Nephron progenitor cell (in vitro differentiated cells): Measurements from ENCODE around the gene P2RX3.
"Not testable (repeated sequence)": the region's sequence is repeated elsewhere in the genome, so short reads cannot be mapped to it uniquely, and the experiment has no call there.

Experiments
- DNase-seq: peaks from one replicate; pipeline ENCODE4 v3.0.0; 2021
- H3K27ac Mint-ChIP-seq: 2 replicates; pipeline ENCODE4 v1.8.0; 2021; ENCODE audit warnings: mild to moderate bottlenecking, moderate library complexity, mixed read lengths
- H3K27me3 Mint-ChIP-seq: 2 replicates; pipeline ENCODE4 v1.8.0; 2021; ENCODE audit warnings: mild to moderate bottlenecking, low read depth, mixed read lengths; ENCODE audit not compliant: poor library complexity
- H3K36me3 Mint-ChIP-seq: 2 replicates; pipeline ENCODE4 v1.8.0; 2021; ENCODE audit warnings: low read depth, mixed read lengths
- H3K4me1 Mint-ChIP-seq: 2 replicates; pipeline ENCODE4 v1.8.0; 2021; ENCODE audit warnings: mixed read lengths
- H3K4me3 Mint-ChIP-seq: 2 replicates; pipeline ENCODE4 v1.8.0; 2021; ENCODE audit warnings: mild to moderate bottlenecking, moderate library complexity, mixed read lengths
- H3K9me3 Mint-ChIP-seq: 2 replicates; pipeline ENCODE4 v1.8.0; 2021; ENCODE audit warnings: mild to moderate bottlenecking, moderate library complexity, mixed read lengths
- CTCF ChIP-seq: fragments of 200-600 bp; sonication (generic); IDR thresholded peaks from 2 replicates; pipeline ENCODE4 v1.5.0; 2021; ENCODE audit warnings: antibody characterized with exemption

P2RX3 gene

DNA sequence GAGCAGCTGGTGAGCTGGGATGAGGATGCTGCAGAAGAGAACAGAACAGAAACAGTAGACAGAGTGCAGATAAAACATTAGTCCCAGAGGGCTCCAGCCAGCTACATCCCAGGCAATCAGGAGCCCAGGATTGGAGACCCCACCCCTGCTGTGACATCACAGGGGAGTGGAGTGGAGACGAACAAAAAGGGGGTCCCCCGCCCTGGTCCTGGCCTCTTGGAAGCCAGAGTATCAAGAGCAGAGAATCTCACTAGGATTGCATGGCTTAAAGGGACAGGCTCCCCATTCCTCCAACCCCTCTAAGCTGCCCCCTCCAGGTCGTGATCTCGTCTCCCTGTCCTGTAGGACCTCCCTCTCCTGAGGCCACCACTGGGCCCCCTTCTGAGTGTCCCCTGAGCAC is at the start of gene P2RX3:
TSS of gene P2RX3 (plus strand) at position 211 of the 400 bp plus-strand sequence. CDS start 199 bp downstream, outside the sequence.
- Mint-ChIP-seq H3K27me3 (no peaks in the 10 kb centered on the region), H3K4me1 (peaks cover 91% of the 10 kb centered on the region), H3K4me3 (peak within 1 kb of the TSS; percentile 54), H3K9me3 (no peaks in the 10 kb centered on the region), H3K27ac (peak within 1 kb of the TSS; percentile 82), H3K36me3 (peaks cover 11% of the 10 kb centered on the region)
- no peak for DNase-seq
- no peak for TF ChIP-seq CTCF

GRCh38 chr11:57288771-57289579 is 49.2 kb upstream of the P2RX3 start:
- H3K27me3 Mint-ChIP-seq: peaks cover 6% of the 10 kb centered on the region
- H3K9me3 Mint-ChIP-seq: peaks cover 6% of the 10 kb centered on the region
- peaks cover 4% of the 10 kb centered on the region for H3K36me3 Mint-ChIP-seq
- no peak for TF ChIP-seq CTCF
- peak; percentile 69 for DNase-seq
- H3K4me3 Mint-ChIP-seq: peak overlapping the region; percentile 1
- peak overlapping the region; percentile 70 for H3K27ac Mint-ChIP-seq
- H3K4me1 Mint-ChIP-seq: peaks cover 68% of the 10 kb centered on the region

- Mint-ChIP-seq H3K9me3 (peaks cover 3% of the 10 kb centered on the region), H3K27ac (peak overlapping the region; percentile 70), H3K27me3 (peaks cover 6% of the 10 kb centered on the region), H3K36me3 (peaks cover under 1% of the 10 kb centered on the region), H3K4me3 (no peak overlapping the region), H3K4me1 (peaks cover 69% of the 10 kb centered on the region)
- TF ChIP-seq CTCF: no peak
- no peak for DNase-seq
Observed at GRCh38 chr11:57290288-57290687, 47.9 kb upstream of the P2RX3 start.

GRCh38 chr11:57294225-57295131 is 43.7 kb upstream of the P2RX3 start:
- H3K4me3 Mint-ChIP-seq: no peak overlapping the region
- H3K9me3 Mint-ChIP-seq: peaks cover 24% of the 10 kb centered on the region
- DNase-seq: no peak
- H3K4me1 Mint-ChIP-seq: peaks cover 42% of the 10 kb centered on the region
- H3K36me3 Mint-ChIP-seq: peaks cover 37% of the 10 kb centered on the region
- H3K27ac Mint-ChIP-seq: no peak overlapping the region
- no peak for TF ChIP-seq CTCF
- peaks cover 6% of the 10 kb centered on the region for H3K27me3 Mint-ChIP-seq

GRCh38 chr11:57296205-57296604 is 41.9 kb upstream of the P2RX3 start:
- peaks cover 25% of the 10 kb centered on the region for H3K4me1 Mint-ChIP-seq

DNA sequence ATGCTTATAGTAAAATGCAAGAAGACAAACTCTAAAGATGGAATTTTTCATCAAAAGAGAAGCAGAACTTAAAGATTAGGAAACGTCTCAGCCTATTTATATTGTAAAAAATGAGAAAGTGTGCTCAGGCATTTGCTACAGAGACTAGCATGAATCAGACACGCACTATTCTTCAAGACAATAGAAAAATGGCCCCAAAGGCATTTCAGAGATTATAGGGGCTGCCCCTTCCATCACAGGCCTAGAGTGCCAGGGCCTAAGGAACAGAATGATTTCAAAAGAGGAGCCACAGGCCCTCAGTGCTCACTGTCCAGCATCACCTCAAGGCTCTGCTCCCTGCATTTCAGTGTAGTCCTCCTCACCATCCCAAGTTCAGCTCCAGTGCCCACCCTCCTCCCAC is 40.9 kb upstream of the P2RX3 start:
- Mint-ChIP-seq H3K27me3 (peaks cover 3% of the 10 kb centered on the region), H3K4me1 (peaks cover 16% of the 10 kb centered on the region), H3K36me3 (peaks cover 65% of the 10 kb centered on the region), H3K4me3 (no peak overlapping the region), H3K27ac (no peak overlapping the region), H3K9me3 (peaks cover 29% of the 10 kb centered on the region)
- no peak for DNase-seq
- TF ChIP-seq CTCF: no peak

More at GRCh38 chr11:57296205-57296604, 41.9 kb upstream of the P2RX3 start:
- H3K36me3 Mint-ChIP-seq: peaks cover 55% of the 10 kb centered on the region
- not testable (repeated sequence) for H3K27ac Mint-ChIP-seq, DNase-seq, H3K4me3 Mint-ChIP-seq, H3K27me3 Mint-ChIP-seq
- H3K9me3 Mint-ChIP-seq: peaks cover 29% of the 10 kb centered on the region
